Measurements from ENCODE around the gene IL11RA.

IL11RA gene

DNA sequence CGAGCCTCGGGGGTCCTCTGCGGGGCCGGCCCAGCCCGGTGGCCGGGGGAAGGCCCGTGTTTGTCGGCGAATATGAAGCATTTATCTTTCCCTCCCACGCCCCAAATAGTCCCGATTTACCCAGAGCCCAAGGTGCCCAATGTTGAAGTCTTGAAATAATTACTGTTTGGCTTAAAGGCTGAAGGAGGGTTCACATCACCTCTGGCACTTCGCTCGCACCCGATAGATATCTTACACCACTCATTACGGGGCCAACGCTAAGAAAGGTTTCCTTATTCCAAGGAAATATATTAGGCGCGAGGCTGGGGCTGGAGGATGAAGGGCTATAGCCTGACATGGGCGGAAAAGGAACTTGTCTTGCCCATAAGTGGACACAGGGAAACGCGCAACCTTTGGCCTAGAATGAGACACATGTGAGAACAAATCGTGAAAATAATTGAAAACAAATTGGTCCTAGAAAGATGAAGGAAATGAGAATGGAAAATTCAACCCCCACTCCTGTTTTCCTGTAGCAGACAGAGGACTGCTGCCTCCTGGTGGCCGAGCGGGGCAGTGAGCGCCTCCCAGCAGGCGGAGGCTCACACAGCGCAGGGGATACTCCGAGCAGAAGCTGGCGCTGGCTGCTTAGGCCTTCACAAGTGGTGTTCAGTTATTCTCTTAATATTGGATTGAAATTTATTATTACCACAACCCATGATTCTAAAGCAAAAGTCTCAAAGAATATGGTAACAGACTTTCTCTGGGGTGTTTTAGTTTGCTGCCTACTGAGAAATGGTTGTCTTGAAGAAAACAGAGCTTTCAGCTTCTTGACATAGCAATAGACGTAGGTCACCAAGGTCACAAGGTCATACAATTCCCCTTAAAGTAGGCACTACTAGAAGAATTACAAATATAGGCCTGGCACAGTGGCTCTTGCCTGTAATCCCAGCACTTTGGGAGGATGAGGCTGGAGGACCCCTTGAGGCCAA lies 50.1 kb downstream of the IL11RA start:
- Histone ChIP-seq H3K27ac (no peak overlapping the region), H3K4me3 (IDR thresholded peaks at IDR 0.05; ENCODE audit: insufficient read depth, low read depth, low read length) (no peak overlapping the region), H3K4me1 (ENCODE audit: low read depth, poor library complexity, severe bottlenecking) (peaks cover 4% of the 10 kb centered on the region), H3K9ac (no peak overlapping the region; the same call in 1 of the 2 replicates), H3K27me3 (ENCODE audit: insufficient read depth, low read depth) (no peaks in the 10 kb centered on the region), H3K4me2 (peak overlapping the region; percentile 83), H4K20me1 (ENCODE audit: insufficient read depth) (no peaks in the 10 kb centered on the region), H3K79me2 (ENCODE audit: insufficient read depth, low read depth) (no peaks in the 10 kb centered on the region), H3K36me3 (ENCODE audit: insufficient read depth) (no peaks in the 10 kb centered on the region), H2AFZ (ENCODE audit: low read depth) (peak overlapping the region; percentile 92)
- TF ChIP-seq CTCF (conservative IDR thresholded peaks at IDR 0.05; ENCODE audit: low read depth, low read length) = peak; percentile 89

DNA sequence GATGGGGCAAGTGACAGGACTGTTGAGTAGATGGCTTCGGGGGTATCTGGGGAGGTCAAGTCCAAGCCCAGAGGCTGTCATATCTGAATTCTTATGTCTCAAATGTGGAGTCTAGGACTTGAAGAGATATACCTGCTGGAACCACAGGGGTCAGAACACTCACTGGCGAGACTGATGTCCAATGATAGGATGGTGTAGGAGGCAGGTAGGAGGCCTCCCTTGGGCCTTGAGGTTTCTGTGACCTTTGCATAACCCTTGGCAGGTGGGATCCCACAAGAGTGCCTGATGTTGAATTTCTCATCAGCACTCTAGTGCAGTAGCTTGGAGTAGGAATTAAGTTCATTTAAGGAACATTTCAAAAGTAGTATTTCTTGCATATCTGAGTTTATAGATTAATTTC lies 55.1 kb downstream of the IL11RA start:
- Histone ChIP-seq H3K36me3 (ENCODE audit: insufficient read depth) (no peaks in the 10 kb centered on the region), H3K79me2 (ENCODE audit: insufficient read depth, low read depth) (no peaks in the 10 kb centered on the region), H3K9ac (no peak overlapping the region), H2AFZ (ENCODE audit: low read depth) (no peak overlapping the region), H3K27ac (no peak overlapping the region), H4K20me1 (ENCODE audit: insufficient read depth) (no peaks in the 10 kb centered on the region), H3K4me1 (ENCODE audit: low read depth, poor library complexity, severe bottlenecking) (no peaks in the 10 kb centered on the region), H3K4me2 (no peak overlapping the region), H3K27me3 (ENCODE audit: insufficient read depth, low read depth) (no peaks in the 10 kb centered on the region), H3K4me3 (IDR thresholded peaks at IDR 0.05; ENCODE audit: insufficient read depth, low read depth, low read length) (no peak overlapping the region)
- TF ChIP-seq CTCF (conservative IDR thresholded peaks at IDR 0.05; ENCODE audit: low read depth, low read length) = no peak

DNA sequence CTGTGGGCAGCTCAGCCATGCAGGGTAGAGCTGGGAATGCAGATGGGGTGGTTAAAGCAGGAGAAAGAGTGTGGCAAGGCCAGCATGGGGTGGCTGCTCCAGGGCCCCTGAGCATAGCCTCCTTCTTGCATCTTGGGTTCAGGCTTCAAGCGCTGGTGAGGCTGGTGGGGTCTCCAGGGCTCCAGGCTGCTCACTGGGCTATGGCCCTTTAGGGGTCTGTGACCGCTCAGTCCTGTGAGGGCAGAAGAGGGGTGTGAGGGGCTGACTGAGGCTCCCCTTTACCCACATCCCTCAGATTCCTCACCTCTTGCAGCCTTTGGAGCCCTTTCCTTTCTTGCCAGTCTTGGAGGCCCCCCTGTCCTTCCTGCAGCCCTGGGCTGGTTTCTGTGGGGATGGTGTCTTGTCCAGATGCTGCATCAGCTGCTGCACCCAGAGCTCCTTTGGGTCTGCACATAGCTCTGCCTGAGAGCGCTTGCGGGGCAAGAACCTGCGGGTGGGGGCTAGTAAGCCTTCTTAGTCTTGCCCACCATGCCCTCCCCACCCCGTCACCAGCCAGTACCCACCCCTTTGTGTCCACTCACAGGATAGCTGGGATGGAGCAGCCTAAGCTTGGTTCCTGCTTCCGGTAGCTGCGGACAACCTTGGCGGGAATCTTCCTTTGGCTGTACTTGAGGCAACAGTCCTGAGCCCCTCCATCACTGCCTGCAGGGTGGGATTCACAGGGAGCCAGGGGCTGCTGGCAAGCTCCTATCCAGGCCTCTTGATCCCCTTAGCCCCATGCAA lies 57.4 kb downstream of the IL11RA start:
- Histone ChIP-seq H3K4me3 (IDR thresholded peaks at IDR 0.05; ENCODE audit: insufficient read depth, low read depth, low read length) (no peak overlapping the region), H3K36me3 (ENCODE audit: insufficient read depth) (no peaks in the 10 kb centered on the region), H4K20me1 (ENCODE audit: insufficient read depth) (no peaks in the 10 kb centered on the region), H3K9ac (no peak overlapping the region), H3K79me2 (ENCODE audit: insufficient read depth, low read depth) (no peaks in the 10 kb centered on the region), H3K27ac (no peak overlapping the region), H2AFZ (ENCODE audit: low read depth) (no peak overlapping the region), H3K27me3 (ENCODE audit: insufficient read depth, low read depth) (no peaks in the 10 kb centered on the region), H3K4me2 (no peak overlapping the region), H3K4me1 (ENCODE audit: low read depth, poor library complexity, severe bottlenecking) (no peaks in the 10 kb centered on the region)
- TF ChIP-seq CTCF (conservative IDR thresholded peaks at IDR 0.05; ENCODE audit: low read depth, low read length) = no peak

GRCh38 chr9:34710023-34710422 lies 58.0 kb downstream of the IL11RA start, which contains the start of gene CCL21:
TSS of gene CCL21 (minus strand) at chr9:34710136. CDS start at chr9:34710066, 70 bp downstream.
- H2AFZ ChIP-seq (ENCODE audit: low read depth) = no peak within 1 kb of the TSS
- H3K4me2 ChIP-seq = no peak within 1 kb of the TSS
- no peaks in the 10 kb centered on the region for H3K27me3 ChIP-seq (ENCODE audit: insufficient read depth, low read depth)
- TF ChIP-seq CTCF (conservative IDR thresholded peaks at IDR 0.05; ENCODE audit: low read depth, low read length) = no peak
- H3K79me2 ChIP-seq (ENCODE audit: insufficient read depth, low read depth) = no peaks in the 10 kb centered on the region
- H3K36me3 ChIP-seq (ENCODE audit: insufficient read depth) = no peaks in the 10 kb centered on the region
- no peaks in the 10 kb centered on the region for H3K4me1 ChIP-seq (ENCODE audit: low read depth, poor library complexity, severe bottlenecking)
- no peak within 1 kb of the TSS for H3K4me3 ChIP-seq (IDR thresholded peaks at IDR 0.05; ENCODE audit: insufficient read depth, low read depth, low read length)
- H3K27ac ChIP-seq = no peak within 1 kb of the TSS
- no peak within 1 kb of the TSS for H3K9ac ChIP-seq
- H4K20me1 ChIP-seq (ENCODE audit: insufficient read depth) = no peaks in the 10 kb centered on the region
